Epithelial cell of proximal tubule (primary cell): Measurements from ENCODE around the gene TSPAN18. TPM values are rescaled to one million over a fixed set of nuclear protein-coding genes. Genes with fewer than 3 reads are reported as not detected.

Source experiments
- DNase-seq: peaks from one replicate; pipeline ENCODE4 v3.0.0-alpha.2; 2011; ENCODE audit warnings: low read depth
- H3K4me3 ChIP-seq: 2 replicates; pipeline ENCODE4 v1.5.1; 2011; ENCODE audit warnings: low read depth, mild to moderate bottlenecking, low read length
- total RNA-seq: library from RNA; depleted of rRNA; stranded (reverse); fragments of >200 nt; gene quantifications from 2 replicates; pipeline ENCODE4 v1.2.3, GENCODE V29; 2015
- TF ChIP-seq, protein P1 (sequence below): conservative IDR thresholded peaks from 2 replicates; pipeline ENCODE4 v1.5.1; 2012; ENCODE audit warnings: low read depth, mild to moderate bottlenecking, low read length

The TSPAN18 gene
- total RNA-seq, 1 donor from 2014 or later: 1.6 TPM

DNA sequence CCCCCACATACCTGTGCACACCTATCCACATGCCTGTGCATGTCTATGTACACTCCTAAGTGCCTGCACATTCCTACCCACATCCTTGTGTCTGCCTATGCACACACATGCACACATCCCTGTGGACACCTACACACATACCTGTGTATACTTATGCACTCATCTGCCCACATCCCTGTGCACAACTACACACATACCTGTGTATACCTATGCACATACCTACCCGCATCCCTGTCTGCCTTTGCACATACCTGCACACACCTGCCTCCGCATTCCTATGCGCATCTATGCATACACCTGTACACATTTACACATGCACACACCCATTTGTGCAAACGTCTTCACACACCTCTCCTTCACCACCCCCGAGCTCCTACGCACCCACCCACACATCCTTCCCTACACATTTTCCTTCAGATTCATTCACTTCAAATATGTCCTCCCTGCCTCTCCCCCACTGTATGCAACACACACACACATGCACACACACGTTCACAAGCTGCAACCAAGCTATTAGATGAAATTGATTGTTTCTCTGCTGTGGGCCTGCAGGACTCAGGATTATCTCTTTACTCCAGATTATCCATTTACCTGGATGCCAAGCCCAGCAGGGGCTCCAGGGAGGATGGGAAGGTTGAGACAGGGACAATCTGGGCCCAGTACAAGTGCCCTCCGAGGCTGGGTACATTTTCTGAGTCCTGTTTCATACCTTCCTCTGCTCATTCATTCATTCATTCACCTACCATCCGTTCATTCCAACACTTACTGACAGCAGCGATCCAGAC is 53.2 kb downstream of the TSPAN18 start:
- no peak overlapping the region for H3K4me3 ChIP-seq
- no peak for DNase-seq
- TF ChIP-seq, protein P1, sequence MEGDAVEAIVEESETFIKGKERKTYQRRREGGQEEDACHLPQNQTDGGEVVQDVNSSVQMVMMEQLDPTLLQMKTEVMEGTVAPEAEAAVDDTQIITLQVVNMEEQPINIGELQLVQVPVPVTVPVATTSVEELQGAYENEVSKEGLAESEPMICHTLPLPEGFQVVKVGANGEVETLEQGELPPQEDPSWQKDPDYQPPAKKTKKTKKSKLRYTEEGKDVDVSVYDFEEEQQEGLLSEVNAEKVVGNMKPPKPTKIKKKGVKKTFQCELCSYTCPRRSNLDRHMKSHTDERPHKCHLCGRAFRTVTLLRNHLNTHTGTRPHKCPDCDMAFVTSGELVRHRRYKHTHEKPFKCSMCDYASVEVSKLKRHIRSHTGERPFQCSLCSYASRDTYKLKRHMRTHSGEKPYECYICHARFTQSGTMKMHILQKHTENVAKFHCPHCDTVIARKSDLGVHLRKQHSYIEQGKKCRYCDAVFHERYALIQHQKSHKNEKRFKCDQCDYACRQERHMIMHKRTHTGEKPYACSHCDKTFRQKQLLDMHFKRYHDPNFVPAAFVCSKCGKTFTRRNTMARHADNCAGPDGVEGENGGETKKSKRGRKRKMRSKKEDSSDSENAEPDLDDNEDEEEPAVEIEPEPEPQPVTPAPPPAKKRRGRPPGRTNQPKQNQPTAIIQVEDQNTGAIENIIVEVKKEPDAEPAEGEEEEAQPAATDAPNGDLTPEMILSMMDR: no peak

DNA sequence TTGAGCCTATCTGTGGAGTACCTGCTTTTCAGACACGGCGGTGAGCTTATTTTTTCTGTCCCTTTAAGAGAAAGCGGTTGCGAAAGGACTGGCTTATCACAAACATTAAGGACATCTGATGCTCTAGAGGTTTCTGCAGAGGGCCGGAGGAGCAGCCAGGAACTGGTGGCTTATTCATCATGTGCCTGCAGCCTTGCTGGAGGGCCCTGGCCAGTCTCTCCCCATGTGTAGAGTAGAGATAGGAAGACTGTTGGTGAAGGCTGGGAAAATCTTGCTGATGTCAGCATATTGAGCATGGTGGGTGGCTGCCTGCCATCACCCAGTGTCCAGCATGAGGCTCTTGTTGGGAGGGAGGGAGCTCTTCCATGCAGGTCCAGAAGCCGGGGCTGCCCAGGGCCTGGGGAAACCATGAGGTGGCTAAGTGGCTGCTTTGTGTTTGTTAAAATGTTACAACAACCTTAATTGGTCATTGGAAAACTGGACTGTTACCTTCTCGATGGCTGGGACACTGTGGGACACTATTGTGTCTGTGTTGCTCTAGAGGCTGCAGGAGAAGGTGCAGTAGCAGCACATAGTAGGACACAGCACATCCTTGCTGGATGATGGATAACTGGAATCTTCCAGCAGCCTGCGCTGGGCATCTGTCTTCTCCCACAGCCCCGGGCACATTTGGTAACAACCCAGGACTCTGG is 54.3 kb downstream of the TSPAN18 start:
- no peak overlapping the region for H3K4me3 ChIP-seq
- DNase-seq: no peak
- TF ChIP-seq, protein P1: no peak

DNA sequence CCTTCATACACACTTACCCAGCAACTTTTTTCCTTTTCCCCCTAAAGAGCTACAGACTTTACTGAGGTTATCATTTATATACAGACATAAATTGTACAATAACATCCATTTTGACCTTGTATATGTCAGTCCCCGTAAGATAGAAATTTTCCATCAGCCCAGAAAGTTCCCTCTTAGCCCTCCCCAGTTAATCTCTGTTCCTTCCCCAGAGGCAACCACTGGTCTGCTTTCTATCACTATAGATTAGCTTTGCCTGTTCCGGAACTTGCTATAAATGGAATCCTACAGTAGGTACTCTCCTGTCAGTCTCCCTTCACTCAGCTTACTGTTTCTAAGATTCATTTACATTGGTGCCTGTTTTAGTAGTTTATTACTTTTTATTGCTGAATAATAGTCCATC is 54.9 kb downstream of the TSPAN18 start:
- TF ChIP-seq, protein P1: no peak
- no peak overlapping the region for H3K4me3 ChIP-seq
- DNase-seq: no peak

DNA sequence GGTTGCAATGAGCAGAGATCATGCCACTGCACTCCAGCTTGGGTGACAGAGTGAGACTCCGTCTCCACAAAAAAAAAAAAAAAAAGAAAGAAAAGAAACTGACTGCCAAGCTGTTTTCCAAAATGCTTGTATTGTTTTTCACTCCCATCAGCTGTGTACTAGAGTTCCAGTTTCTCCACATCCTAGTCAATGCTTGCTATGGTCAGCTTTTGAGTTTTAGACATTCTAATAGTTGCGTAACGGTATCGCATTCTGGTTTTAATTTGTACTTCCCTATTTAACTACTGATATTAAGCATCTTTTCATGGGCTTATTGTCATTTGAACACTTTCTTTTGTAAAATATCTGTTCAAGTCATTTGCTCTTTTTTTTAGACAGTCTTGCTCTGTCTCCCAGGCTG is 55.7 kb downstream of the TSPAN18 start:
- no peak overlapping the region for H3K4me3 ChIP-seq
- TF ChIP-seq, protein P1: no peak

DNA sequence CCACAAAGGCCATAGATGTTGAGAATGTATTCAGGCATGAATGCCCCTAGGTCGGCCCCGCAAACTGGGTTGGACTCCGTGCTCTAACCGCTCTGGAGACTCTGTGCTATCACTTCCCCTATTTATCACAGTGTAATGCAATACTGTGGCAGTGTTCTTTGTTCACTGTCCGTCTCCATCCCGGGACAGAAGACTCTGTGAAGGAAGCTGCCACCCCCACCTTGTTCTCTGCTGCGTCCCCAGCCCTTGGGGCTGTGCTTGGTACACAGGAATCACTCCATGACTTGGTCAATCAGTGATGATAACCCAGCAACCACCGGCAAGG is 57.6 kb downstream of the TSPAN18 start:
- no peak for DNase-seq
- TF ChIP-seq, protein P1: no peak
- no peak overlapping the region for H3K4me3 ChIP-seq

More for the DNA sequence above, 55.7 kb downstream of the TSPAN18 start:
- DNase-seq: no peak

DNA sequence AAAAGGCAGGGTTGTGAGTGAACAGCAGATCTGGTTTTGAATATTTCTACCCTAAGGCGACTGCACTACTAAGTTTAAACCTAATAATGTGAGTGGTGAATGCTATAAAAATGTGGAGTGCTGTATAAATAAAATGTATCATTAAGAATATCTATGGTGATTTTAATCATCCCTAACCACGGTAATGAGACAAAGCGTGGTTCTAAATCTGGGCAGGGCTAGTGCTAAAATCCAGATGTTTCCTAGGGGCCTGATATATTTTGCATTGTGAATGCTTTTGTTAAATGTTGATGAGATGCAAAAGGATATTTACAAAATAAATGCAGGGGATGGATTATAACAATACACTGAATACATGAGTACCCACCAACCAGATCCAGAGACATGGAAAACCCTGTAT is 58.1 kb downstream of the TSPAN18 start:
- H3K4me3 ChIP-seq: no peak overlapping the region
- TF ChIP-seq, protein P1: no peak
- DNase-seq: no peak
